ENCODE measurements around the gene TGFB1.

GRCh38 chr19:41362143-41362847 lies 8.6 kb upstream of the TGFB1 start:
- TF ChIP-seq CSDC2 (CRISPR knock-in tag; IDR thresholded peaks at IDR 0.05) (no peak), ESRRG (CRISPR knock-in tag; IDR thresholded peaks at IDR 0.05) (no peak)
